DND-41 (cell line): ENCODE data around the gene CTU2.

ENCODE experiments used
- ATAC-seq: fragments of 200-7000 bp; cut with Tn5 transposase; 3 replicates; pipeline ENCODE4 v1.9.1; 2021; ENCODE audit warnings: low read depth; ENCODE audit not compliant: insufficient read depth
- DNase-seq: peaks from one replicate; pipeline ENCODE4 v3.0.0-alpha.2; 2020
- H2AFZ ChIP-seq: 2 replicates; pipeline ENCODE4 v1.6.0; 2012; ENCODE audit warnings: low read depth, low read length
- H3K27ac ChIP-seq: 2 replicates; pipeline ENCODE4 v1.5.1; 2012; ENCODE audit warnings: low read length, inconsistent platforms
- H3K27me3 ChIP-seq: fragments of 200-600 bp; sonication (generic); 2 replicates; pipeline ENCODE4 v1.6.0; 2012; ENCODE audit warnings: low read length, mild to moderate bottlenecking, inconsistent platforms; ENCODE audit not compliant: insufficient read depth, poor library complexity
- H3K36me3 ChIP-seq: 2 replicates; pipeline ENCODE4 v1.5.1; 2012; ENCODE audit warnings: low read length, inconsistent platforms; ENCODE audit not compliant: insufficient read depth
- H3K4me1 ChIP-seq: 2 replicates; pipeline ENCODE4 v1.5.1; 2012; ENCODE audit warnings: mild to moderate bottlenecking, low read length; ENCODE audit not compliant: insufficient read depth
- H3K4me2 ChIP-seq: 2 replicates; pipeline ENCODE4 v1.6.0; 2012; ENCODE audit warnings: mild to moderate bottlenecking, moderate library complexity, low read length, inconsistent platforms; ENCODE audit not compliant: insufficient read depth
- H3K4me3 ChIP-seq, 2 experiments: fragments of 200-600 bp in 1 of 2; shearing (Covaris generic) in 1 of 2; 2 replicates each; pipeline ENCODE4 v1.5.1; 2012 to 2016; ENCODE audit warnings: inconsistent platforms in 2 of 2, low read length in 2 of 2, mild to moderate bottlenecking in 2 of 2, low read depth in 1 of 2, moderate library complexity in 1 of 2
- H3K79me2 ChIP-seq: 2 replicates; pipeline ENCODE4 v1.6.0; 2012; ENCODE audit warnings: low read length, inconsistent platforms; ENCODE audit not compliant: insufficient read depth
- H3K9ac ChIP-seq: 2 replicates; pipeline ENCODE4 v1.6.0; 2012; ENCODE audit warnings: low read depth, mild to moderate bottlenecking, inconsistent platforms, low read length, moderate library complexity
- H3K9me3 ChIP-seq: 2 replicates; pipeline ENCODE4 v1.5.1; 2012; ENCODE audit warnings: low read length, moderate library complexity, mild to moderate bottlenecking, inconsistent platforms; ENCODE audit not compliant: insufficient read depth, severe bottlenecking
- H4K20me1 ChIP-seq: 2 replicates; pipeline ENCODE4 v1.6.0; 2012; ENCODE audit warnings: low read length; ENCODE audit not compliant: insufficient read depth
- EZH2 ChIP-seq: IDR thresholded peaks from 3 replicates; pipeline ENCODE4 v1.6.1; 2012; ENCODE audit warnings: borderline replicate concordance, low read depth, mild to moderate bottlenecking, moderate library complexity, low read length, inconsistent platforms; ENCODE audit not compliant: severe bottlenecking
- TF ChIP-seq, protein P1 (sequence below): IDR thresholded peaks from 2 replicates; pipeline ENCODE4 v1.5.1; 2012; ENCODE audit warnings: borderline replicate concordance, low read length, moderate library complexity, mild to moderate bottlenecking; ENCODE audit not compliant: poor library complexity, severe bottlenecking; ENCODE audit errors: extremely low read depth

CTU2 gene

DNA sequence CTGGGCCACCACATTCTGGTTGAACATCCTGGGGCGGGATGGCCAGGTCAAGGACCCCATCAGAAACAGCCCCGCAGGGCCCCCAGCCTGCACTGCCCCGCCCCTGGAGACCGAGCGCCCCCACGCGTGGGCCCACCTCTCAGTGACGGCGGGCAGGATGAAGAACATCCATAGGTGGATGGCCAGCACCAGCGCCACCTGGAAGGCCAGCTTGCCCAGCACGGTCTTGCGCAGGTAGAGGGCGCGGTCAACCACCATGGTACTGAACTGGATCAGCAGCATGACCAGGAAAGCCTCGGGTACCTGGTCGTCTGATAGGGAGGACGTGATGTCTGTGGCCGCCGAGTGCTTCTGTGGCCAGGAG, 13.6 kb downstream of the CTU2 start:
- Histone ChIP-seq H3K79me2 (no peaks in the 10 kb centered on the region), H3K9ac (no peak overlapping the region), H4K20me1 (peaks cover 29% of the 10 kb centered on the region), H3K4me3 (no peak overlapping the region), H3K4me1 (no peaks in the 10 kb centered on the region), H3K4me2 (no peak overlapping the region), H3K27me3 (no peaks in the 10 kb centered on the region), H2AFZ (no peak overlapping the region), H3K27ac (no peak overlapping the region), H3K36me3 (peaks cover 99% of the 10 kb centered on the region), H3K9me3 (no peaks in the 10 kb centered on the region)
- ATAC-seq, result no peak
- TF ChIP-seq, protein P1, sequence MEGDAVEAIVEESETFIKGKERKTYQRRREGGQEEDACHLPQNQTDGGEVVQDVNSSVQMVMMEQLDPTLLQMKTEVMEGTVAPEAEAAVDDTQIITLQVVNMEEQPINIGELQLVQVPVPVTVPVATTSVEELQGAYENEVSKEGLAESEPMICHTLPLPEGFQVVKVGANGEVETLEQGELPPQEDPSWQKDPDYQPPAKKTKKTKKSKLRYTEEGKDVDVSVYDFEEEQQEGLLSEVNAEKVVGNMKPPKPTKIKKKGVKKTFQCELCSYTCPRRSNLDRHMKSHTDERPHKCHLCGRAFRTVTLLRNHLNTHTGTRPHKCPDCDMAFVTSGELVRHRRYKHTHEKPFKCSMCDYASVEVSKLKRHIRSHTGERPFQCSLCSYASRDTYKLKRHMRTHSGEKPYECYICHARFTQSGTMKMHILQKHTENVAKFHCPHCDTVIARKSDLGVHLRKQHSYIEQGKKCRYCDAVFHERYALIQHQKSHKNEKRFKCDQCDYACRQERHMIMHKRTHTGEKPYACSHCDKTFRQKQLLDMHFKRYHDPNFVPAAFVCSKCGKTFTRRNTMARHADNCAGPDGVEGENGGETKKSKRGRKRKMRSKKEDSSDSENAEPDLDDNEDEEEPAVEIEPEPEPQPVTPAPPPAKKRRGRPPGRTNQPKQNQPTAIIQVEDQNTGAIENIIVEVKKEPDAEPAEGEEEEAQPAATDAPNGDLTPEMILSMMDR, result no peak
- TF ChIP-seq EZH2, result no peak
- DNase-seq, result no peak

DNA sequence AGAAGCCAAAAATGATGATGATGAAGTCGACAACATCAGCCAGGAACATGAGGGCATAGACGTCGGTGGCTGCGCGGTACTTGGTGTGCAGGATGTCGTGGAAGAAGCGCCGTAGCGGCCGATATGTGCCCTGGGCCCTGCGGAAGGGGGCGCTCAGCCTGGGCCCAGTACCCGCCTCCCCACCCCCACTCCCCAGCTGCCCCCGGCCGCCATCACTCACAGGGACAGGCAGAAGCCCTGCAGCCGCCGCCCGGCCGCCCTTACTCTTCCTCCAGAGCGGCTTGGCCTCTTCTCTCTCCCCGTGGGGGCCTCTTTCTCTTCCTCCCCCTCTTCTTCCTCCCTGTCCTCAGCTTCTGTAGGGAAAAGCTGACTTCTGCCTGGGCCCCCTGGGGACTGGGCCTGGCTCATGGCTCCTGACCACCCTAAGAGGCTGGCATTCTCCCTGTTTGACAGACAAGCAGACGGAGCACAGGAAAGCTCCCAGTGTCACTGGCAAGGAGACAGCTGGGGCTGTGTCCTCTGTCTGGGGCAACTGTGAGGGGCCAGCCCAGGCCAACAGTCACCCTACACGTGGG, 14.2 kb downstream of the CTU2 start:
- no peak overlapping the region for H2AFZ ChIP-seq
- H3K4me3 ChIP-seq, result no peak overlapping the region
- no peak overlapping the region for H3K27ac ChIP-seq
- no peak for TF ChIP-seq EZH2
- TF ChIP-seq, protein P1, result no peak
- ATAC-seq, result no peak
- no peak overlapping the region for H3K9ac ChIP-seq
- H3K36me3 ChIP-seq, result peaks cover 99% of the 10 kb centered on the region
- no peaks in the 10 kb centered on the region for H3K9me3 ChIP-seq
- no peaks in the 10 kb centered on the region for H3K79me2 ChIP-seq
- no peak overlapping the region for H3K4me2 ChIP-seq
- H4K20me1 ChIP-seq, result peaks cover 27% of the 10 kb centered on the region
- no peaks in the 10 kb centered on the region for H3K27me3 ChIP-seq
- no peaks in the 10 kb centered on the region for H3K4me1 ChIP-seq
- DNase-seq, result no peak

DNA sequence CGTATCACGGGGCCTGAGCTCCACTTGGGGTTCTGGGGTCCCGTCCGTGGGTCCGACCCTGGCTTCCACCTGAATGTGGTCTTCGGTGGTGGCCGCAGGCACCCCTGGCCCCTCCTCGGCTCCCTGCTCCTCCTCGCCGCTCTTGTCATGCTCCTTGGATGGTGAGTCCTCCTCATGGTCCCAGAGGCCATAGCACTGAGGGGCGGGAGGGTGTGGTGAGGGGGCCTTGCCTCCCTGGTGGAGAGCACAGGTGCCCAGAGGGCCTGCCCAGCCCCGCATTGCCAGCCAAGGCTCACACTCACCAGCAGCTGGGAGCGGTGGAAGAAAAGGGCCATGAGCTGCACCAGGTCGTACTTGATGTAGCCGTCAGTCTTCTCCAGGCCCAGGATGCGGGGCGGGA, 14.9 kb downstream of the CTU2 start:
- Histone ChIP-seq H3K4me3 (no peak overlapping the region), H3K27me3 (no peaks in the 10 kb centered on the region), H3K27ac (no peak overlapping the region), H3K9ac (no peak overlapping the region), H3K36me3 (peaks cover 99% of the 10 kb centered on the region), H3K4me2 (no peak overlapping the region), H3K79me2 (no peaks in the 10 kb centered on the region), H4K20me1 (peaks cover 24% of the 10 kb centered on the region), H3K9me3 (no peaks in the 10 kb centered on the region), H3K4me1 (no peaks in the 10 kb centered on the region), H2AFZ (no peak overlapping the region)
- DNase-seq, result no peak
- no peak for TF ChIP-seq EZH2
- TF ChIP-seq, protein P1, result no peak
- ATAC-seq, result no peak
